ENCODE data around the gene RIC1. TPM values are rescaled to one million over a fixed set of nuclear protein-coding genes. Genes with fewer than 3 reads are reported as not detected.
"Not testable (repeated sequence)": the region's sequence is repeated elsewhere in the genome, so short reads cannot be mapped to it uniquely, and the experiment has no call there.

The RIC1 gene
- total RNA-seq, 4 donors from 2014 or later, result 34.0 to 153 (median 37.3) TPM

GRCh38 chr9:5778805-5779204 lies 149.9 kb downstream of the RIC1 start:
- Histone ChIP-seq H3K36me3 (peaks cover 0 to 80% of the 10 kb centered on the region in 2 donors), H3K4me1 (peaks cover 0 to 4% of the 10 kb centered on the region in 2 donors), H3K27ac (no peak overlapping the region), H3K4me3 (no peak overlapping the region), H3K9me3 (no peaks in the 10 kb centered on the region), H3K27me3 (no peaks in the 10 kb centered on the region)
- TF ChIP-seq POLR2A (IDR thresholded peaks at IDR 0.05) (no peak), CTCF (IDR thresholded peaks at IDR 0.05 in 4 of 5, conservative IDR thresholded peaks at IDR 0.05 in 1 of 5) (no peak)
- ATAC-seq (no peak), DNase-seq (no peak)
- intact Hi-C loops (cut with DNase I; ENCODE audit: low total_unique reads) (no loop called here), in situ Hi-C loops (cut with MboI; ENCODE audit: low sequenced_read_pairs in 4 of 4) (no loop called here)

- H3K27ac ChIP-seq; H3K9me3 ChIP-seq; H3K4me3 ChIP-seq; ATAC-seq; in situ Hi-C loops (cut with MboI; ENCODE audit: low sequenced_read_pairs in 4 of 4); DNase-seq; intact Hi-C loops (cut with DNase I; ENCODE audit: low total_unique reads); H3K27me3 ChIP-seq: not testable (repeated sequence)
- H3K4me1 ChIP-seq, result peaks cover 0 to 12% of the 10 kb centered on the region in 2 donors
- peaks cover 0 to 71% of the 10 kb centered on the region in 2 donors for H3K36me3 ChIP-seq
Observed at GRCh38 chr9:5779705-5780218, 150.9 kb downstream of the RIC1 start.

- H3K4me3 ChIP-seq; in situ Hi-C loops (cut with MboI; ENCODE audit: low sequenced_read_pairs in 4 of 4); ATAC-seq; H3K9me3 ChIP-seq; H3K27me3 ChIP-seq; H3K27ac ChIP-seq; intact Hi-C loops (cut with DNase I; ENCODE audit: low total_unique reads); DNase-seq: not testable (repeated sequence)
- Histone ChIP-seq H3K36me3 (peaks cover 2 to 49% of the 10 kb centered on the region in 2 donors), H3K4me1 (peaks cover 0 to 12% of the 10 kb centered on the region in 2 donors)
Observed at GRCh38 chr9:5783420-5783819, 154.5 kb downstream of the RIC1 start.

- intact Hi-C loops (cut with DNase I; ENCODE audit: low total_unique reads) (no loop called here), in situ Hi-C loops (cut with MboI; ENCODE audit: low sequenced_read_pairs in 4 of 4) (no loop called here)
- ATAC-seq, result peak in 1 of 2 donors; percentile 68
- no peak overlapping the region for H3K4me3 ChIP-seq
- no peak for DNase-seq
- H3K36me3 ChIP-seq, result peaks cover 2 to 43% of the 10 kb centered on the region in 2 donors
- peaks cover 0 to 12% of the 10 kb centered on the region in 2 donors for H3K4me1 ChIP-seq
- H3K9me3 ChIP-seq, result no peaks in the 10 kb centered on the region
- no peak for TF ChIP-seq POLR2A (IDR thresholded peaks at IDR 0.05)
- TF ChIP-seq CTCF (IDR thresholded peaks at IDR 0.05 in 4 of 5, conservative IDR thresholded peaks at IDR 0.05 in 1 of 5), result no peak
- H3K27me3 ChIP-seq, result no peaks in the 10 kb centered on the region
- H3K27ac ChIP-seq, result peak overlapping the region in 3 of 4 donors; percentile 8 to 58 (median 50)
Observed at GRCh38 chr9:5783982-5784381, 155.1 kb downstream of the RIC1 start.

- H3K4me1 ChIP-seq, result peaks cover 0 to 12% of the 10 kb centered on the region in 2 donors
- no peak for DNase-seq
- no peaks in the 10 kb centered on the region for H3K9me3 ChIP-seq
- ATAC-seq, result peak in 1 of 2 donors; percentile 19
- H3K27me3 ChIP-seq, result no peaks in the 10 kb centered on the region
- intact Hi-C loops (cut with DNase I; ENCODE audit: low total_unique reads) (no loop called here), in situ Hi-C loops (cut with MboI; ENCODE audit: low sequenced_read_pairs in 4 of 4) (no loop called here)
- peak overlapping the region in 3 of 4 donors; percentile 8 to 58 (median 50) for H3K27ac ChIP-seq
- no peak overlapping the region for H3K4me3 ChIP-seq
- TF ChIP-seq POLR2A (IDR thresholded peaks at IDR 0.05), result no peak
- TF ChIP-seq CTCF (IDR thresholded peaks at IDR 0.05 in 4 of 5, conservative IDR thresholded peaks at IDR 0.05 in 1 of 5), result no peak
- peaks cover 2 to 36% of the 10 kb centered on the region in 2 donors for H3K36me3 ChIP-seq
Observed at GRCh38 chr9:5784526-5785315, 155.8 kb downstream of the RIC1 start.
